IMR-90 (cell line): Measurements from ENCODE around the gene PRIMA1. TPM values are rescaled to one million over a fixed set of nuclear protein-coding genes. Genes with fewer than 3 reads are reported as not detected.

Experiments
- ATAC-seq: fragments of 200-7000 bp; cut with Tn5 transposase; 2 replicates; pipeline ENCODE4 v1.9.1; 2020; ENCODE audit warnings: low read depth, mild to moderate bottlenecking, moderate library complexity
- BruUV-seq: library from RNA; stranded (reverse); fragments of 400-500 nt; replicated peaks from 2 replicates; lab custom pipeline; 2021; lab: Mats Ljungman, UMichigan
- CTCF ChIA-PET: fragments of 300-600 bp; formaldehyde crosslinking; extraction: SDS; loops from one replicate; lab custom pipeline; 2021; ENCODE audit warnings: antibody characterized with exemption; lab: Yijun Ruan, JAX
- POLR2A ChIA-PET: fragments of 300-600 bp; sonication (Branson Sonifier 250); formaldehyde crosslinking; loops from one replicate; lab custom pipeline; 2022; ENCODE audit warnings: antibody characterized with exemption; ENCODE audit not compliant: unreplicated experiment; lab: Charles Lee
- DNase-seq: peaks from one replicate; pipeline ENCODE4 v3.0.0; 2013
- H2AFZ ChIP-seq: replicated peaks from 2 replicates; pipeline ENCODE3; 2013; ENCODE audit warnings: low read length, mild to moderate bottlenecking; ENCODE audit not compliant: poor library complexity
- H2AK5ac ChIP-seq: 2 replicates; pipeline ENCODE4 v1.6.1; 2013; ENCODE audit warnings: low read depth, low read length, inconsistent platforms
- H2AK9ac ChIP-seq: replicated peaks from 2 replicates; pipeline ENCODE3; 2013; ENCODE audit warnings: mild to moderate bottlenecking, low read depth, low read length, moderate library complexity; ENCODE audit not compliant: poor library complexity
- H2BK120ac ChIP-seq: 2 replicates; pipeline ENCODE4 v1.6.1; 2013; ENCODE audit warnings: low read depth, low read length, inconsistent platforms
- H2BK15ac ChIP-seq: 3 replicates; pipeline ENCODE4 v1.6.1; 2013; ENCODE audit warnings: low read depth, low read length, inconsistent platforms
- H2BK20ac ChIP-seq: 2 replicates; pipeline ENCODE4 v1.6.1; 2013; ENCODE audit warnings: low read depth, mild to moderate bottlenecking, inconsistent platforms, low read length, moderate library complexity
- H2BK5ac ChIP-seq: 2 replicates; pipeline ENCODE4 v1.6.1; 2013; ENCODE audit warnings: mild to moderate bottlenecking, low read depth, low read length, inconsistent platforms; ENCODE audit not compliant: poor library complexity, severe bottlenecking
- H3K14ac ChIP-seq: replicated peaks from 2 replicates; pipeline ENCODE4 v1.6.1; 2013; ENCODE audit warnings: low read depth, low read length, inconsistent platforms
- H3K18ac ChIP-seq: 2 replicates; pipeline ENCODE4 v1.6.1; 2013; ENCODE audit warnings: low read depth, low read length, control low read depth
- H3K23ac ChIP-seq: 2 replicates; pipeline ENCODE4 v1.6.1; 2013; ENCODE audit warnings: low read depth, low read length, inconsistent platforms
- H3K27ac ChIP-seq: 2 replicates; pipeline ENCODE4 v1.5.1; 2013; ENCODE audit warnings: mild to moderate bottlenecking, control low read depth, low read length; ENCODE audit not compliant: insufficient read depth
- H3K27me3 ChIP-seq: 2 replicates; pipeline ENCODE4 v1.6.1; 2013; ENCODE audit warnings: low read length; ENCODE audit not compliant: control insufficient read depth, insufficient read depth
- H3K36me3 ChIP-seq: 2 replicates; pipeline ENCODE4 v1.6.1; 2013; ENCODE audit warnings: low read length, mixed read lengths; ENCODE audit not compliant: control insufficient read depth, insufficient read depth
- H3K4ac ChIP-seq: 2 replicates; pipeline ENCODE4 v1.6.1; 2013; ENCODE audit warnings: low read depth, low read length, inconsistent platforms
- H3K4me1 ChIP-seq: 2 replicates; pipeline ENCODE4 v1.6.1; 2013; ENCODE audit warnings: low read length, mixed read lengths; ENCODE audit not compliant: control insufficient read depth, insufficient read depth
- H3K4me2 ChIP-seq: 2 replicates; pipeline ENCODE4 v1.6.1; 2013; ENCODE audit warnings: low read depth, mild to moderate bottlenecking, control low read depth, low read length, moderate library complexity
- H3K4me3 ChIP-seq: 2 replicates; pipeline ENCODE4 v1.5.1; 2013; ENCODE audit warnings: low read depth, mild to moderate bottlenecking, control low read depth, low read length, moderate library complexity; ENCODE audit not compliant: insufficient read depth
- H3K56ac ChIP-seq: 2 replicates; pipeline ENCODE4 v1.6.1; 2013; ENCODE audit warnings: low read length, inconsistent platforms; ENCODE audit not compliant: insufficient read depth; ENCODE audit errors: extremely low read depth
- H3K79me1 ChIP-seq, 2 experiments: 2 replicates each; pipeline ENCODE4 v1.6.1; 2013; ENCODE audit warnings: low read length in 2 of 2, inconsistent platforms in 1 of 2, low read depth in 1 of 2
- H3K9ac ChIP-seq: 2 replicates; pipeline ENCODE4 v1.6.1; 2013; ENCODE audit warnings: low read depth, low read length, control low read depth
- H3K9me1 ChIP-seq: 2 replicates; pipeline ENCODE4 v1.6.1; 2013; ENCODE audit warnings: low read length, inconsistent platforms; ENCODE audit not compliant: insufficient read depth
- H3K9me3 ChIP-seq: 2 replicates; pipeline ENCODE4 v1.6.1; 2013; ENCODE audit warnings: low read length; ENCODE audit not compliant: control insufficient read depth, insufficient read depth
- H4K20me1 ChIP-seq: 2 replicates; pipeline ENCODE4 v1.6.1; 2013; ENCODE audit warnings: low read length, inconsistent platforms; ENCODE audit not compliant: insufficient read depth
- H4K5ac ChIP-seq: 2 replicates; pipeline ENCODE4 v1.6.1; 2013; ENCODE audit warnings: mild to moderate bottlenecking, low read depth, low read length, control low read depth
- H4K8ac ChIP-seq, 2 experiments: 2 replicates each; pipeline ENCODE4 v1.6.1; 2013; ENCODE audit warnings: low read depth in 2 of 2, low read length in 2 of 2, control low read depth in 1 of 2, inconsistent platforms in 1 of 2
- H4K91ac ChIP-seq: 2 replicates; pipeline ENCODE4 v1.6.1; 2013; ENCODE audit warnings: low read depth, low read length, inconsistent platforms; ENCODE audit not compliant: insufficient read depth
- BHLHE40 ChIP-seq: fragments of 150-350 bp; IDR thresholded peaks from 2 replicates; pipeline ENCODE4 v1.6.1; 2016; ENCODE audit warnings: mild to moderate bottlenecking, low read depth, low read length
- CEBPB ChIP-seq: IDR thresholded peaks from 2 replicates; pipeline ENCODE4 v1.6.1; 2012; ENCODE audit warnings: low read depth, low read length, improper control_type of control experiment
- CHD1 ChIP-seq: IDR thresholded peaks from 2 replicates; pipeline ENCODE4 v1.6.1; 2012; ENCODE audit warnings: low read depth, low read length, improper control_type of control experiment
- FOS ChIP-seq: fragments of 150-350 bp; IDR thresholded peaks from 2 replicates; pipeline ENCODE4 v1.6.1; 2016; ENCODE audit warnings: low read depth, low read length
- MAFK ChIP-seq: IDR thresholded peaks from 2 replicates; pipeline ENCODE4 v1.6.1; 2012; ENCODE audit warnings: low read depth, low read length, improper control_type of control experiment
- MAZ ChIP-seq: IDR thresholded peaks from 2 replicates; pipeline ENCODE4 v1.6.1; 2012; ENCODE audit warnings: low read depth, mild to moderate bottlenecking, low read length, improper control_type of control experiment, moderate library complexity, borderline replicate concordance
- MXI1 ChIP-seq: IDR thresholded peaks from 2 replicates; pipeline ENCODE4 v1.6.1; 2012; ENCODE audit warnings: low read depth, mild to moderate bottlenecking, low read length, moderate library complexity, borderline replicate concordance
- NFE2L2 ChIP-seq: fragments of 150-350 bp; IDR thresholded peaks from 2 replicates; pipeline ENCODE4 v1.6.1; 2016; ENCODE audit warnings: low read depth, mild to moderate bottlenecking, low read length
- POLR2A ChIP-seq: IDR thresholded peaks from 2 replicates; pipeline ENCODE4 v1.6.1; 2012; ENCODE audit warnings: mild to moderate bottlenecking, low read depth, low read length
- RAD21 ChIP-seq: IDR thresholded peaks from 2 replicates; pipeline ENCODE4 v1.6.1; 2012; ENCODE audit warnings: low read length, improper control_type of control experiment
- RCOR1 ChIP-seq: IDR thresholded peaks from 2 replicates; pipeline ENCODE4 v1.6.1; 2012; ENCODE audit warnings: mild to moderate bottlenecking, low read length, improper control_type of control experiment; ENCODE audit not compliant: insufficient replicate concordance
- RFX5 ChIP-seq: IDR thresholded peaks from 2 replicates; pipeline ENCODE4 v1.8.0; 2012; ENCODE audit warnings: low read depth, mild to moderate bottlenecking, low read length, moderate library complexity
- SMC3 ChIP-seq: fragments of 150-350 bp; IDR thresholded peaks from 2 replicates; pipeline ENCODE4 v1.6.1; 2016; ENCODE audit warnings: low read depth, mild to moderate bottlenecking, antibody characterized with exemption, low read length, moderate library complexity
- WGBS, 2 experiments: methylation state at CpG; one replicate each; pipeline versions ENCODE4 v1.1.5 to v1.1.7; 2013; ENCODE audit warnings: missing lambda C conversion rate in 2 of 2; ENCODE audit not compliant: insufficient read length in 1 of 2; ENCODE audit errors: extremely low coverage in 2 of 2; 5-methylcytosine and 5-hydroxymethylcytosine counted together
- dilution Hi-C: fragments of 300-500 bp; cut with HindIII; formaldehyde crosslinking; loops from one replicate; pipeline ENCODE4 v1.14.3; 2018; ENCODE audit warnings: low sequenced_read_pairs; ENCODE audit not compliant: unreplicated experiment
- in situ Hi-C: fragments of 300-500 bp; cut with MboI; formaldehyde crosslinking; loops from 3 replicates; pipeline ENCODE4 v1.14.3; 2019; ENCODE audit warnings: low sequenced_read_pairs, inconsistent platforms, mixed read lengths
- intact Hi-C: fragments of 100-400 bp; cut with micrococcal nuclease; formaldehyde crosslinking; loops from 2 replicates; pipeline ENCODE4 v1.10.0; 2022
- polyA plus RNA-seq, 3 experiments: library from polyadenylated mRNA; depleted of rRNA; stranded (reverse); fragments of >200 nt; gene quantifications; 2 replicates each; pipeline ENCODE4 v1.2.3, GENCODE V29; 2012; ENCODE audit warnings: low replicate concordance in 1 of 3
- total RNA-seq: library from RNA; depleted of rRNA; stranded (reverse); fragments of >200 nt; gene quantifications from 2 replicates; pipeline ENCODE4 v1.2.3, GENCODE V29; 2012
- TF ChIP-seq, protein P1 (sequence below): fragments of 150-350 bp; IDR thresholded peaks from 2 replicates; pipeline ENCODE4 v1.6.1; 2017; ENCODE audit warnings: mild to moderate bottlenecking, antibody characterized with exemption, low read length, low read depth
- TF ChIP-seq, protein P2 (sequence below): conservative IDR thresholded peaks from 2 replicates; pipeline ENCODE4 v1.5.1; 2012; ENCODE audit warnings: mild to moderate bottlenecking, low read depth, low read length, improper control_type of control experiment
- TF ChIP-seq, protein P3 (sequence below): fragments of 150-350 bp; IDR thresholded peaks from 2 replicates; pipeline ENCODE4 v1.6.1; 2016; ENCODE audit warnings: low read depth, mild to moderate bottlenecking, low read length, moderate library complexity, borderline replicate concordance

The PRIMA1 gene
- total and polyA plus RNA-seq, 2 of the 4 experiments (the other 2 are of a cell fraction) = not detected

DNA sequence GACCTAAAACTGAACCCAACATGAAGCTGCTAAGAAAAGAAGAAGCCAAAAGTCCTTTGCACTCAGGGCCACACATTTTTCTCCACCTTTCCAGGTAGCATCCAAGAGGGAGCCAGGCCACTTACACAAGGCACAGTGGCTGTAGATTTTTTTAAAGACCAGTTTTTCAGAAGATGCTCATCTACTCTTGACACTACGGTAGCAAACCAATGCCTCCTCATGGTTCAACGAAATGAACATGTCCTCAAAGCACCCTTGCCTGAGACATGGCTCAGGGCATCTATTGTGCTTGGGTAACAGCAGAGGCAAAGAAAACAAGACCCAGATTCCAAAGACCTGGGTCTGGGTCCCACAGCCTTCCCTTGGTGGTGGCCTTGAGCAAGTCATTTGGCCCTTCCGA is 22.3 kb downstream of the PRIMA1 start:
- Histone ChIP-seq H2AK5ac (no peak overlapping the region), H3K79me1 (no peaks in the 10 kb centered on the region), H2BK5ac (no peak overlapping the region), H3K9ac (no peak overlapping the region), H2BK120ac (no peak overlapping the region), H3K36me3 (no peaks in the 10 kb centered on the region), H3K14ac (no peak overlapping the region), H3K9me3 (peaks cover 5% of the 10 kb centered on the region), H2BK20ac (no peak overlapping the region), H3K4me1 (no peaks in the 10 kb centered on the region), H4K5ac (no peak overlapping the region), H3K23ac (no peak overlapping the region), H3K4me2 (no peak overlapping the region), H3K27me3 (no peaks in the 10 kb centered on the region), H2AFZ (no peak overlapping the region), H4K8ac (no peak overlapping the region), H4K20me1 (no peaks in the 10 kb centered on the region), H3K18ac (no peak overlapping the region), H2BK15ac (no peak overlapping the region), H3K4ac (no peak overlapping the region), H4K91ac (no peak overlapping the region), H3K4me3 (no peak overlapping the region), H2AK9ac (no peak overlapping the region), H3K56ac (no peak overlapping the region), H3K9me1 (no peaks in the 10 kb centered on the region), H3K27ac (no peak overlapping the region)
- BruUV-seq = no TSS peak
- in situ Hi-C loops = no loop called here
- intact Hi-C loops = no loop called here
- no peak for ATAC-seq
- TF ChIP-seq, protein P1, sequence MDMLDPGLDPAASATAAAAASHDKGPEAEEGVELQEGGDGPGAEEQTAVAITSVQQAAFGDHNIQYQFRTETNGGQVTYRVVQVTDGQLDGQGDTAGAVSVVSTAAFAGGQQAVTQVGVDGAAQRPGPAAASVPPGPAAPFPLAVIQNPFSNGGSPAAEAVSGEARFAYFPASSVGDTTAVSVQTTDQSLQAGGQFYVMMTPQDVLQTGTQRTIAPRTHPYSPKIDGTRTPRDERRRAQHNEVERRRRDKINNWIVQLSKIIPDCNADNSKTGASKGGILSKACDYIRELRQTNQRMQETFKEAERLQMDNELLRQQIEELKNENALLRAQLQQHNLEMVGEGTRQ = no peak
- TF ChIP-seq CHD1 (no peak), SMC3 (no peak), BHLHE40 (no peak), CEBPB (no peak), MAZ (no peak), RAD21 (no peak), NFE2L2 (no peak), MAFK (no peak), RCOR1 (no peak), FOS (no peak), POLR2A (no peak), MXI1 (no peak), RFX5 (no peak)
- TF ChIP-seq, protein P2, sequence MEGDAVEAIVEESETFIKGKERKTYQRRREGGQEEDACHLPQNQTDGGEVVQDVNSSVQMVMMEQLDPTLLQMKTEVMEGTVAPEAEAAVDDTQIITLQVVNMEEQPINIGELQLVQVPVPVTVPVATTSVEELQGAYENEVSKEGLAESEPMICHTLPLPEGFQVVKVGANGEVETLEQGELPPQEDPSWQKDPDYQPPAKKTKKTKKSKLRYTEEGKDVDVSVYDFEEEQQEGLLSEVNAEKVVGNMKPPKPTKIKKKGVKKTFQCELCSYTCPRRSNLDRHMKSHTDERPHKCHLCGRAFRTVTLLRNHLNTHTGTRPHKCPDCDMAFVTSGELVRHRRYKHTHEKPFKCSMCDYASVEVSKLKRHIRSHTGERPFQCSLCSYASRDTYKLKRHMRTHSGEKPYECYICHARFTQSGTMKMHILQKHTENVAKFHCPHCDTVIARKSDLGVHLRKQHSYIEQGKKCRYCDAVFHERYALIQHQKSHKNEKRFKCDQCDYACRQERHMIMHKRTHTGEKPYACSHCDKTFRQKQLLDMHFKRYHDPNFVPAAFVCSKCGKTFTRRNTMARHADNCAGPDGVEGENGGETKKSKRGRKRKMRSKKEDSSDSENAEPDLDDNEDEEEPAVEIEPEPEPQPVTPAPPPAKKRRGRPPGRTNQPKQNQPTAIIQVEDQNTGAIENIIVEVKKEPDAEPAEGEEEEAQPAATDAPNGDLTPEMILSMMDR = no peak
- TF ChIP-seq, protein P3, sequence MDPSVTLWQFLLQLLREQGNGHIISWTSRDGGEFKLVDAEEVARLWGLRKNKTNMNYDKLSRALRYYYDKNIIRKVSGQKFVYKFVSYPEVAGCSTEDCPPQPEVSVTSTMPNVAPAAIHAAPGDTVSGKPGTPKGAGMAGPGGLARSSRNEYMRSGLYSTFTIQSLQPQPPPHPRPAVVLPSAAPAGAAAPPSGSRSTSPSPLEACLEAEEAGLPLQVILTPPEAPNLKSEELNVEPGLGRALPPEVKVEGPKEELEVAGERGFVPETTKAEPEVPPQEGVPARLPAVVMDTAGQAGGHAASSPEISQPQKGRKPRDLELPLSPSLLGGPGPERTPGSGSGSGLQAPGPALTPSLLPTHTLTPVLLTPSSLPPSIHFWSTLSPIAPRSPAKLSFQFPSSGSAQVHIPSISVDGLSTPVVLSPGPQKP = no peak
- no peak for DNase-seq
- CTCF ChIA-PET = no interaction called here
- POLR2A ChIA-PET = no interaction called here
- WGBS, 2 experiments = 0% methylated on average over 1 of the region's 3 CpGs; no CpG with 5 or more reads in 1 of the 2 experiments
- dilution Hi-C loops = no loop called here
